Endothelial cell of umbilical vein (primary cell): ENCODE measurements around the gene PARD3B. TPM values are rescaled to one million over a fixed set of nuclear protein-coding genes. Genes with fewer than 3 reads are reported as not detected.

ENCODE experiments used
- BruUV-seq: library from RNA; stranded (reverse); fragments of 400-500 nt; replicated peaks from 2 replicates; lab custom pipeline; 2021; lab: Mats Ljungman, UMichigan
- CTCF ChIA-PET: fragments of 300-600, 350-600 bp; sonication (Branson Sonifier 250); formaldehyde crosslinking; loops from one replicate; lab custom pipeline; 2021; ENCODE audit warnings: antibody characterized with exemption, inconsistent platforms; lab: Charles Lee
- POLR2A ChIA-PET: fragments of 300-600, 350-600 bp; sonication (Branson Sonifier 250); formaldehyde crosslinking; loops from one replicate; lab custom pipeline; 2021; ENCODE audit warnings: antibody characterized with exemption, inconsistent platforms; lab: Charles Lee
- DNase-seq: peaks from one replicate; pipeline ENCODE4 v3.0.0-alpha.2; 2011; ENCODE audit warnings: low read depth, low spot score
- FAIRE-seq: peaks from 2 replicates; lab custom pipeline; 2011; peaks lifted over from hg19 to GRCh38; lab: Jason Lieb, UNC
- H2AFZ ChIP-seq: 2 replicates; pipeline ENCODE4 v1.6.0; 2012; ENCODE audit warnings: low read depth, low read length, control low read depth, inconsistent platforms
- H3K27ac ChIP-seq: 2 replicates; pipeline ENCODE4 v1.5.1; 2011; ENCODE audit warnings: low read depth, mild to moderate bottlenecking, control low read depth, low read length, moderate library complexity; ENCODE audit not compliant: insufficient read depth
- H3K27me3 ChIP-seq, 2 experiments: 2 replicates each; pipeline versions ENCODE4 v1.6.0 to v1.6.1; 2011; ENCODE audit warnings: low read length in 2 of 2, mixed read lengths in 1 of 2; ENCODE audit not compliant: control insufficient read depth in 2 of 2, insufficient read depth in 2 of 2
- H3K36me3 ChIP-seq, 2 experiments: 2 replicates in 1 of 2; 3 replicates in 1 of 2; pipeline ENCODE4 v1.5.1; 2011; ENCODE audit warnings: low read length in 2 of 2, mild to moderate bottlenecking in 1 of 2, moderate library complexity in 1 of 2; ENCODE audit not compliant: control insufficient read depth in 2 of 2, insufficient read depth in 2 of 2; ENCODE audit errors: extremely low read depth in 1 of 2
- H3K4me1 ChIP-seq: 3 replicates; pipeline ENCODE4 v1.5.1; 2011; ENCODE audit warnings: mild to moderate bottlenecking, low read length; ENCODE audit not compliant: control insufficient read depth, insufficient read depth; ENCODE audit errors: extremely low read depth
- H3K4me2 ChIP-seq: 2 replicates; pipeline ENCODE4 v1.6.1; 2011; ENCODE audit warnings: low read length, control low read depth, mixed read lengths; ENCODE audit not compliant: insufficient read depth
- H3K4me3 ChIP-seq, 3 experiments: fragments of 200-600 bp in 1 of 3; sonication (generic), shearing (Covaris generic) in 1 of 3; replicated peaks in 1 of 3; 2 replicates each; pipeline ENCODE4 v1.5.1; 2011 to 2016; ENCODE audit warnings: control low read depth in 3 of 3, low read length in 3 of 3, mild to moderate bottlenecking in 2 of 3, inconsistent platforms in 1 of 3, low read depth in 1 of 3, moderate library complexity in 1 of 3; ENCODE audit not compliant: insufficient read depth in 1 of 3
- H3K79me2 ChIP-seq: 2 replicates; pipeline ENCODE4 v1.6.0; 2012; ENCODE audit warnings: low read length, inconsistent platforms; ENCODE audit not compliant: control insufficient read depth, insufficient read depth
- H3K9ac ChIP-seq: replicated peaks from 2 replicates; pipeline ENCODE3; 2011; ENCODE audit warnings: low read length, control low read depth; ENCODE audit not compliant: insufficient read depth; ENCODE audit errors: extremely low read depth
- H3K9me1 ChIP-seq: replicated peaks from 3 replicates; pipeline ENCODE4 v1.6.0; 2011; ENCODE audit warnings: mild to moderate bottlenecking, low read length; ENCODE audit not compliant: control insufficient read depth, insufficient read depth; ENCODE audit errors: extremely low read depth
- H3K9me3 ChIP-seq: replicated peaks from 2 replicates; pipeline ENCODE4 v1.5.1; 2012; ENCODE audit warnings: low read length, inconsistent platforms; ENCODE audit not compliant: control insufficient read depth, insufficient read depth
- H4K20me1 ChIP-seq: replicated peaks from 2 replicates; pipeline ENCODE3; 2011; ENCODE audit warnings: mild to moderate bottlenecking, low read length; ENCODE audit not compliant: control insufficient read depth, insufficient read depth; ENCODE audit errors: extremely low read depth
- CTCF ChIP-seq, 2 donors: IDR thresholded peaks; 1 replicate in 1 of 2; 2 replicates in 1 of 2; pipeline ENCODE4 v1.5.1; 2011; ENCODE audit warnings: low read length in 2 of 2, mild to moderate bottlenecking in 2 of 2, moderate library complexity in 2 of 2, control low read depth in 1 of 2, inconsistent platforms in 1 of 2, low read depth in 1 of 2; ENCODE audit not compliant: insufficient read depth in 1 of 2; ENCODE audit errors: extremely low read depth in 1 of 2
- FOS ChIP-seq: IDR thresholded peaks from 2 replicates; pipeline ENCODE4 v1.6.1; 2011; ENCODE audit warnings: mild to moderate bottlenecking, low read length, moderate library complexity, borderline replicate concordance; ENCODE audit not compliant: insufficient read depth
- GATA2 ChIP-seq: IDR thresholded peaks from 2 replicates; pipeline ENCODE4 v1.7.0; 2011; ENCODE audit warnings: low read depth, mild to moderate bottlenecking, moderate library complexity, mixed read lengths, low read length; ENCODE audit not compliant: insufficient read length, insufficient read depth
- JUN ChIP-seq: IDR thresholded peaks from 2 replicates; pipeline ENCODE4 v1.6.1; 2011; ENCODE audit warnings: borderline replicate concordance, low read depth; ENCODE audit not compliant: insufficient read length, insufficient read depth
- MYC ChIP-seq: IDR thresholded peaks from one replicate; pipeline ENCODE4 v1.6.1; 2011; ENCODE audit warnings: mild to moderate bottlenecking, low read depth, low read length
- POLR2A ChIP-seq: IDR thresholded peaks from 2 replicates; pipeline ENCODE4 v1.6.1; 2012; ENCODE audit warnings: low read depth, mild to moderate bottlenecking, control low read depth, low read length
- POLR2AphosphoS5 ChIP-seq: IDR thresholded peaks from 2 replicates; pipeline ENCODE4 v1.6.1; 2012; ENCODE audit warnings: low read depth, mild to moderate bottlenecking, control low read depth, low read length, moderate library complexity; ENCODE audit not compliant: insufficient read depth
- dilution Hi-C: fragments of 300-500 bp; cut with MboI; formaldehyde crosslinking; loops from one replicate; pipeline ENCODE4 v1.15.0; 2019; ENCODE audit warnings: low sequenced_read_pairs; ENCODE audit not compliant: extremely low pct_ligation_motif_present
- intact Hi-C: fragments of 100-400 bp; cut with micrococcal nuclease; formaldehyde crosslinking; loops from one replicate; pipeline ENCODE4 v1.10.0; 2022
- polyA plus RNA-seq, 4 experiments: library from polyadenylated mRNA; depleted of rRNA in 3 of 4; stranded (reverse) in 3 of 4; unstranded in 1 of 4; fragments of >200 nt; gene quantifications; 2 replicates each; pipeline versions ENCODE4 v1.2.1 to v1.2.3, GENCODE V29; 2011 to 2012; ENCODE audit warnings: missing spikeins in 1 of 4
- total RNA-seq: library from RNA; stranded (reverse); gene quantifications from 2 replicates; pipeline ENCODE4 v1.2.3, GENCODE V29; 2021

Gene PARD3B
- total and polyA plus RNA-seq, 2 donors (not counting 3 experiments of a cell fraction or from before 2014, with no cell fraction given), result 2.2 to 30.9 TPM

- intact Hi-C loops, result no loop called here
- ChIA-PET POLR2A (no interaction called here), CTCF (interaction anchor here (1.0 kb wide), 1 partner anchor 31 kb away, joined by 3 read pairs; no protein-coding TSS in a partner anchor)
- dilution Hi-C loops, result no loop called here
- TF ChIP-seq MYC (no peak), CTCF (IDR thresholded peaks at IDR 0.05; ENCODE audit: extremely low read depth in 1 of 2, insufficient read depth in 1 of 2, low read depth in 1 of 2, low read length in 2 of 2) (no peak), GATA2 (no peak)
- FAIRE-seq (no peak), DNase-seq (no peak)
- H3K4me2 ChIP-seq, result no peak overlapping the region
- H3K79me2 ChIP-seq, result no peaks in the 10 kb centered on the region
- H3K9me1 ChIP-seq, result no peaks in the 10 kb centered on the region
- no peaks in the 10 kb centered on the region for H4K20me1 ChIP-seq
- H2AFZ ChIP-seq, result no peak overlapping the region
- no peak overlapping the region for H3K9ac ChIP-seq
- no peak overlapping the region for H3K4me3 ChIP-seq
- no peaks in the 10 kb centered on the region for H3K4me1 ChIP-seq
- H3K27me3 ChIP-seq, result no peaks in the 10 kb centered on the region
- no TSS peak for BruUV-seq
- no peaks in the 10 kb centered on the region for H3K9me3 ChIP-seq
- H3K27ac ChIP-seq, result no peak overlapping the region
- no peaks in the 10 kb centered on the region for H3K36me3 ChIP-seq
Measured at GRCh38 chr2:205352094-205352493, 806.8 kb downstream of the PARD3B start.

- Histone ChIP-seq H3K79me2 (no peaks in the 10 kb centered on the region), H3K27ac (no peak overlapping the region), H3K4me1 (no peaks in the 10 kb centered on the region), H3K9me1 (no peaks in the 10 kb centered on the region), H3K27me3 (no peaks in the 10 kb centered on the region), H3K9me3 (no peaks in the 10 kb centered on the region), H3K36me3 (no peaks in the 10 kb centered on the region), H3K4me3 (no peak overlapping the region), H2AFZ (no peak overlapping the region), H3K9ac (no peak overlapping the region), H3K4me2 (no peak overlapping the region), H4K20me1 (no peaks in the 10 kb centered on the region)
- CTCF ChIA-PET, result no interaction called here
- POLR2A ChIA-PET, result no interaction called here
- intact Hi-C loops (no loop called here), dilution Hi-C loops (no loop called here)
- BruUV-seq, result no TSS peak
- FAIRE-seq (no peak), DNase-seq (no peak)
- TF ChIP-seq POLR2AphosphoS5, result no peak
- TF ChIP-seq JUN, result no peak
- no peak for TF ChIP-seq CTCF (IDR thresholded peaks at IDR 0.05; ENCODE audit: extremely low read depth in 1 of 2, insufficient read depth in 1 of 2, low read depth in 1 of 2, low read length in 2 of 2)
- TF ChIP-seq MYC, result no peak
- no peak for TF ChIP-seq POLR2A
- TF ChIP-seq GATA2, result no peak
- no peak for TF ChIP-seq FOS
Measured at GRCh38 chr2:205352593-205352992, 807.3 kb downstream of the PARD3B start.
